IPS DF 6.9 (cell line): ENCODE results near the gene FGGY.

ENCODE experiments used
- DNase-seq: peaks from one replicate; pipeline ENCODE4 v3.0.0-alpha.2; 2013; ENCODE audit warnings: low read depth, low spot score
- H3K27ac ChIP-seq: one replicate; pipeline ENCODE4 v1.5.1; 2013; ENCODE audit warnings: low read length, control low read depth
- H3K27me3 ChIP-seq: 2 replicates; pipeline ENCODE4 v1.6.1; 2013; ENCODE audit warnings: mild to moderate bottlenecking, low read length; ENCODE audit not compliant: control insufficient read depth, insufficient read depth
- H3K36me3 ChIP-seq: 2 replicates; pipeline ENCODE4 v1.6.1; 2013; ENCODE audit warnings: low read length; ENCODE audit not compliant: control insufficient read depth, insufficient read depth
- H3K4me1 ChIP-seq: 2 replicates; pipeline ENCODE4 v1.6.1; 2013; ENCODE audit warnings: low read length; ENCODE audit not compliant: control insufficient read depth, insufficient read depth
- H3K4me3 ChIP-seq: 2 replicates; pipeline ENCODE4 v1.5.1; 2013; ENCODE audit warnings: mild to moderate bottlenecking, low read length
- H3K9me3 ChIP-seq: 2 replicates; pipeline ENCODE4 v1.6.1; 2013; ENCODE audit warnings: low read length, inconsistent platforms; ENCODE audit not compliant: control insufficient read depth, insufficient read depth
- WGBS: extraction: QIAGEN DNeasy Blood & Tissue Kit; methylation state at CpG from one replicate; pipeline ENCODE4 v1.1.7; 2013; ENCODE audit warnings: mixed read lengths, missing lambda C conversion rate; ENCODE audit not compliant: insufficient read length, insufficient coverage; 5-methylcytosine and 5-hydroxymethylcytosine counted together

The FGGY gene

DNA sequence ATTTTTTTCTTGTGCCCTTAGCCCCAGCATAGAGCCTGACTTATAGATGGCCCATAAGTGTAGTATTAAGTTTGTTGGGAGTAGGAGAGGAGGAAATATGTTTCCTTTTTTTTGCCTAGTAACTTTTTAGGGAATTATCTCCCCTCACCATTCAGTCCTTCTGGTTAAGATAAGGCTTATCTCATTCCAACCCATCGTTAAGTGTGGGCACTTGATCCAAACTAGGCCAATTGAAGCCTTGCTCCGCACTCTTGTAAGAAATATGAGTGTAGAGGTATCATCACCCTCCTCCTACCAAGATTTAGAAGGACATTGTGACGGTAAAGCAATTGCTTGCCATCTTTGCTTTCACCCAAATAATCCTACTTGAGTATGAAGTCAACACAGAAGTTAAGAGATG lies 8.8 kb upstream of the FGGY start:
- DNase-seq: no peak
- Histone ChIP-seq H3K4me3 (no peak overlapping the region), H3K27ac (no peak overlapping the region), H3K27me3 (no peaks in the 10 kb centered on the region), H3K9me3 (no peaks in the 10 kb centered on the region), H3K36me3 (no peaks in the 10 kb centered on the region), H3K4me1 (no peaks in the 10 kb centered on the region)
- no CpG with 5 or more reads among the region's 3 CpGs for WGBS

- no peak for DNase-seq
- no peaks in the 10 kb centered on the region for H3K36me3 ChIP-seq
- no peak overlapping the region for H3K27ac ChIP-seq
- no peak overlapping the region for H3K4me3 ChIP-seq
- no CpG with 5 or more reads among the region's 2 CpGs for WGBS
- H3K9me3 ChIP-seq: no peaks in the 10 kb centered on the region
- no peaks in the 10 kb centered on the region for H3K4me1 ChIP-seq
- H3K27me3 ChIP-seq: no peaks in the 10 kb centered on the region
These were observed 7.3 kb upstream of the FGGY start for GRCh38 chr1:59289570-59289969.

DNA sequence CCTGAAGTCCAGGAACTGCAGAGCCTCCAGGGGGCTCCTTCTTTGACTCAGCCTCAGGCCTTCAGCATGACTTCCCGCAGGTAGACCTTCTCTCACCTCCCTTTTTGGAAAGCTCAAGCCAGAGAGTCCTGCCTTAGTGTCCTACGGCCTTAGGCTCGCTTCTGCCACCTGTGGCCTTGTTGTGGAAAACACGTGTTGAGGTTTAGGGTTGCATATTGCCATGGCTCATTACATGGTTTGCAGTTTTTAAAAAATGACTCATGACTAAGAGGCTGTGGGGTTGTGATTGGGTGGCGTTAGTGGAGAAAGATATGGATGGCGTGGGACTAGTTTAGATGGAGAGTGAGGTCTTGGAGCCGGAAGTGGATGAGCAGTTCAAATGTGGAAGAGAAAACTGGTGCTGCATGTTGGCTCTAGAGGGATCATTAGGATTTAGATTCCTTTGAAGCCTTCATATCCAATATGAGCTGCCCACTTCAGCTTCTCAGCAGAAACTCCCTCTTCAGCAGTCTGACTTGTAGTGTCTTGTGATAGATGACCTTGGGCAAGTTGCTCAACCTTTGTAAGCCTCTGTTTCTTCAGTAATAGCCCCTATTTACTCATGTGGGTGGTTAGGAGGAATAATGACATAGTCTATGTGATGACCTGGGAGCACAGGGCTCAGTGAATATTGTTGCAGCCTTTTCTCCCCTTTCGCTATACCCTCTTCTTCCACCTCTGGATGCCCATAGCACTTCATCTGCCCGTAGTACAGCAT lies 6.5 kb upstream of the FGGY start:
- Histone ChIP-seq H3K4me3 (no peak overlapping the region), H3K9me3 (no peaks in the 10 kb centered on the region), H3K4me1 (no peaks in the 10 kb centered on the region), H3K36me3 (no peaks in the 10 kb centered on the region), H3K27ac (no peak overlapping the region), H3K27me3 (no peaks in the 10 kb centered on the region)
- no peak for DNase-seq
- WGBS: 100% methylated on average over 1 of the region's 9 CpGs

GRCh38 chr1:59291561-59291960 lies 5.3 kb upstream of the FGGY start:
- no peaks in the 10 kb centered on the region for H3K4me1 ChIP-seq
- H3K4me3 ChIP-seq: no peak overlapping the region
- no peaks in the 10 kb centered on the region for H3K9me3 ChIP-seq
- DNase-seq: no peak
- H3K27ac ChIP-seq: no peak overlapping the region
- no peaks in the 10 kb centered on the region for H3K36me3 ChIP-seq
- H3K27me3 ChIP-seq: no peaks in the 10 kb centered on the region

DNA sequence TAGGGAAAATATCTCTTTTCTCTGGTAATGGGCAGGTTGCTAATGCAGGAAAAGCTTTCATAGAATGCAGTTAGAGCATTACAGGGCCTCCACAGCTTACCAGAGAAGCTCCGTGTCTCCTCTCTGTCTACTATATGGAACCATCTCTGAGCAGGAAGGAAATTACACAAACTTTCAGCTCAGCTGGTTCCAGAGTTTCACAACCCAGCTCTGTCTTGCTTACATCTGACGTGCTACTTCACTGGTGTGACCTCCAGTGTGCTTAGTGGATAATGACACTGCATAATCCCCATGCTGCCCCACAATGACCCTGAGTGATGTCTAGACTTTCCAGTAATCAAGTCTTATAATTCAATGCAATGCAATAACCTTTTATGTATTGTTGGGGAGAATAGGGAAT lies 4.3 kb upstream of the FGGY start:
- no peaks in the 10 kb centered on the region for H3K36me3 ChIP-seq
- H3K9me3 ChIP-seq: no peaks in the 10 kb centered on the region
- H3K4me3 ChIP-seq: no peak overlapping the region
- DNase-seq: no peak
- no CpG with 5 or more reads among the region's 2 CpGs for WGBS
- H3K4me1 ChIP-seq: no peaks in the 10 kb centered on the region
- no peak overlapping the region for H3K27ac ChIP-seq
- H3K27me3 ChIP-seq: no peaks in the 10 kb centered on the region

DNA sequence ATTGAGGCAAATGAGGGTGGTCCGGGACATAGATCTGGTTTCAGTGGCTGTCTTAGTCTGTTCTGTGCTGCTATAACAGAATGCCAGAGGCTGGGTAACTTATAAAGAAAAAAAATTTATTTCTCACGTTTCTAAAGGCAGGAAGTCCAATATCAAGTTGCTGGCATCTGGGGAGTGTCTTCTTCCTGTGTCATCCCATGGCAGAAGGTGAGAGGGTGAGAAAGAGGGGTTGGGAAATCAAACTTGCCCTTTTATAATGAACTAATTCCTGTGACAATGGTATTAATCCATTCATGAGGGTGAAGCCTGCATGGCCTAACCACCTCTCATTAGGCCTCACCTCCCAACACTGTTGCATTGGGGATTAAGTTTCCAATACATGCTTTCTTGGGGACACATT lies 3.7 kb upstream of the FGGY start:
- Histone ChIP-seq H3K27ac (no peak overlapping the region), H3K4me1 (no peaks in the 10 kb centered on the region), H3K27me3 (no peaks in the 10 kb centered on the region), H3K36me3 (no peaks in the 10 kb centered on the region), H3K9me3 (no peaks in the 10 kb centered on the region), H3K4me3 (no peak overlapping the region)
- DNase-seq: no peak
- no CpG with 5 or more reads among the region's 2 CpGs for WGBS

DNA sequence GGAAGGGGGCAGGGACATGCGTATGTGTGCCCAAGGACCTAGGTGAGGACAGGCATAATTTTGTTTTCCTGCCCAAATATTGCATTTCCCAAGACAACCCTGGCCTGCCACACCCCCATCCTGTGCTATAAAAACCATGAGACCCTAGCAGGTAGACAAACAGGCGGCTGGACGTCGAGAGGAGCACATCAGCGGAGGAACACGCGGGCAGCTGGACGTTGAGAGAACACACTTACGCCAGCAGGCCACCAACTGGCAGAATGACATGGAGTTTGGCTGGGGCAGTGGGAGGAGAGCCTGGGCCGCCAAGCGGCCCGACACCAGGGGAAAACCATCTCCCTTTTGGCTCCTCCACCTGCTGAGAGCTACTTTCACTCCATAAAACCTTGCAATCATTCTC lies 3.0 kb upstream of the FGGY start:
- Histone ChIP-seq H3K9me3 (no peaks in the 10 kb centered on the region), H3K27ac (no peak overlapping the region), H3K27me3 (no peaks in the 10 kb centered on the region), H3K4me3 (no peak overlapping the region), H3K36me3 (no peaks in the 10 kb centered on the region), H3K4me1 (no peaks in the 10 kb centered on the region)
- WGBS: no CpG with 5 or more reads among the region's 12 CpGs
- no peak for DNase-seq

DNA sequence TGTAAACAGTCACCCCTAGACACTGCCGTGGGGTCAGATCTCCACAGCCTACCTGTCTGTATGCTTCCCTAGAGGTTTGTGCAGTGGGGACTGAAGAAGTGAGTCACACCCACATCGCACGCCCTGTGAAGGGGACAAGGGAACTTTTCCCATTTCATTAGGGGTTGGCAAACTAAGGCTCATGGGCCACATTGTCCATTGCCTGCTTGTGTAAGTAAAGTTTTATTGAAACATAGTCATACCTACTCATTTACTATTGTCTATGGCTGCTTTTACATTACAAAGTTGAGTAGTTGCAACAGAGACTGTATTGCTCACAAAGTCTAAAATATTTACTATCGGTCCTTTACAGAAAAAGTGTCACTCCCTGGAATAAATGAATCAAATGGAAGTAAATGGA lies 2.5 kb upstream of the FGGY start:
- H3K4me3 ChIP-seq: no peak overlapping the region
- no CpG with 5 or more reads among the region's 4 CpGs for WGBS
- no peaks in the 10 kb centered on the region for H3K27me3 ChIP-seq
- H3K9me3 ChIP-seq: no peaks in the 10 kb centered on the region
- no peak for DNase-seq
- no peaks in the 10 kb centered on the region for H3K4me1 ChIP-seq
- H3K27ac ChIP-seq: no peak overlapping the region
- no peaks in the 10 kb centered on the region for H3K36me3 ChIP-seq

- Histone ChIP-seq H3K27ac (no peak overlapping the region), H3K27me3 (no peaks in the 10 kb centered on the region), H3K9me3 (no peaks in the 10 kb centered on the region), H3K4me3 (no peak overlapping the region), H3K36me3 (no peaks in the 10 kb centered on the region), H3K4me1 (no peaks in the 10 kb centered on the region)
- no CpG with 5 or more reads among the region's 4 CpGs for WGBS
- DNase-seq: no peak
These were observed 1.3 kb upstream of the FGGY start for GRCh38 chr1:59295618-59296017.

DNA sequence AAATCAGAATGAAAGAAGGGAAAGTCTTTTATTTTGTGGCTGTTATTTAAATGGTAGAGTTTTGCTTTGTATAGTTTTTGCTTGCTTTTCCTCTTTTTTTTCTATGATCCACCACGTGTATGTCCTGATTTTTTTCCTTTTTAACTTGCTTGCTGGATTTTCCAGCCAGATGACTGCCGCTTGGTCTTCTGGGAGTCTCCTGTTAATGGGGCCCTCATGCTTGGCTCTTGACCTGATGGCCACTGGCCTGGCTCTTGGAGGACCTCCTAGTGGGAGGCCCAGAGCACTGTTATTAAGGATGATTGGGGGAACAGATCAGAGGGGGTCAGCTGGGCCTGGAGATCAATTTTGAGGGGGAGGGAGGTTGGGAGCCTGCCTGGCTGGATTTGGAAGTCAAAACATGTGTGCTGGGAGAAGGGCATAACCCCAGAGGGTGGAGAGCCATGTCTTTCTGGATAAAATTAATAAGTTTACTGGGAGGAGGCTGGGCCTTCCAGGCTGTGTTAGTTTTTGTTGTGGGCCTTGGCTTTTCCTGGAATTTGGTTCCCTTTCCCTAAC lies 1.2 kb downstream of the FGGY start:
- no peaks in the 10 kb centered on the region for H3K4me1 ChIP-seq
- H3K36me3 ChIP-seq: no peaks in the 10 kb centered on the region
- no peaks in the 10 kb centered on the region for H3K27me3 ChIP-seq
- H3K4me3 ChIP-seq: no peak overlapping the region
- H3K9me3 ChIP-seq: no peaks in the 10 kb centered on the region
- no peak overlapping the region for H3K27ac ChIP-seq
- no peak for DNase-seq
- WGBS: no CpG with 5 or more reads among the region's 2 CpGs

DNA sequence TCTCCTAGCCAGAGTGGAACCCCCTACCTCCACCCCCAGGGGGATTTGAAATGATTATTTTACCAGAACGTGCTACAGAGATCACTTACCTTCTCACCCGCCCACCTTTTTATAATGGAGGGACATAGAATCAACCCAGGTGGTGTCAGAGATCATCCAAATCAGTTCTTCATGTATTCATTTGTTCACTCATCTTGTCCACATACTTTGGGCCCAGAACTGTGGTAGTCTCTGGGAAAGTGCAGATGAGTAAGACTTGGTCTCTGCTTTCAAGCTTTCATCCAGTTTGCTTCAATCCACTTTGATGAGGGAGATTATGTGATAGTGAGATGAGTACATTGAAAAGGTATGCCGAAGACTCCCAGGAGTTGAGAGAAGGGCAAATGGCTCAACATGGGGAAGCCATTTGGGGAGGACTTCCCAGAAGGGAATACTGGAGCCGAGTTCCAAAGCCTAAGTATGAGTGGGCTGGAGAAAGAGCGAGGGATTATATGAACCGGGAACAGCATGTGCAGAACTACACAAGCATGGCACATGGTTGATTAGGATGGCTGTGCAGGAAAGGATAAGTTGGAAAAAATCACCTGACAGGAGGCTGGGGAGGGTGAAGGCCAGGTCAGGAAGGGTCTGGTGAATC lies 1.9 kb downstream of the FGGY start:
- Histone ChIP-seq H3K4me3 (no peak overlapping the region), H3K4me1 (no peaks in the 10 kb centered on the region), H3K27me3 (no peaks in the 10 kb centered on the region), H3K36me3 (no peaks in the 10 kb centered on the region), H3K27ac (no peak overlapping the region), H3K9me3 (no peaks in the 10 kb centered on the region)
- no peak for DNase-seq
- no CpG with 5 or more reads among the region's 6 CpGs for WGBS
